Testis (tissue), 2 donors: ENCODE measurements around the gene IFNK.

ENCODE experiments used
- POLR2A ChIP-seq: fragments of 450-650 bp; IDR thresholded peaks from one replicate; pipeline ENCODE4 v1.6.1; 2017; ENCODE audit warnings: antibody characterized with exemption, mild to moderate bottlenecking, moderate library complexity
- TF ChIP-seq, protein P1 (sequence below), 3 experiments: fragments of 450-650 bp in 2 of 3; fragments of 200-600 bp in 1 of 3; sonication (generic) in 1 of 3; IDR thresholded peaks; one replicate each; pipeline ENCODE4 v1.5.1; 2016 to 2019; ENCODE audit warnings: antibody characterized with exemption in 3 of 3, mild to moderate bottlenecking in 2 of 3, moderate library complexity in 1 of 3

DNA sequence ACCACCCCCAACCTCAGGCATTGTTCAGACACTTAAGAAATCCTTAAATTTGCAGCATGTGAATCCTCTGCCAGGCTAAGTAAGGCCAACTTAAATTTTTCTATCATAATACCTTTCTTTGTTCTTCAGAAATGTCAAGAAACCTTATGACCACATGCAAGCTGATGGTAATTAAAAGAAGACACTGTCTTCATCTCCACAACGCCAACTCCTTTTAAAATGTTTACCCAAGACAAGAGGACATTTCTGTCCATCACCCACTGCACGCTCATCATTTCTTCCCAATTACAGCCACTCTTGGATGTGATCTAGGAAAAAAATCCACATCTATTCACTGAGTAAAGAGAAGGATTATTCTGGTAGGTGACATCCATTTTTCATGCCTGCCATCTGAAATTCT lies 6.1 kb upstream of the IFNK start:
- TF ChIP-seq, protein P1, sequence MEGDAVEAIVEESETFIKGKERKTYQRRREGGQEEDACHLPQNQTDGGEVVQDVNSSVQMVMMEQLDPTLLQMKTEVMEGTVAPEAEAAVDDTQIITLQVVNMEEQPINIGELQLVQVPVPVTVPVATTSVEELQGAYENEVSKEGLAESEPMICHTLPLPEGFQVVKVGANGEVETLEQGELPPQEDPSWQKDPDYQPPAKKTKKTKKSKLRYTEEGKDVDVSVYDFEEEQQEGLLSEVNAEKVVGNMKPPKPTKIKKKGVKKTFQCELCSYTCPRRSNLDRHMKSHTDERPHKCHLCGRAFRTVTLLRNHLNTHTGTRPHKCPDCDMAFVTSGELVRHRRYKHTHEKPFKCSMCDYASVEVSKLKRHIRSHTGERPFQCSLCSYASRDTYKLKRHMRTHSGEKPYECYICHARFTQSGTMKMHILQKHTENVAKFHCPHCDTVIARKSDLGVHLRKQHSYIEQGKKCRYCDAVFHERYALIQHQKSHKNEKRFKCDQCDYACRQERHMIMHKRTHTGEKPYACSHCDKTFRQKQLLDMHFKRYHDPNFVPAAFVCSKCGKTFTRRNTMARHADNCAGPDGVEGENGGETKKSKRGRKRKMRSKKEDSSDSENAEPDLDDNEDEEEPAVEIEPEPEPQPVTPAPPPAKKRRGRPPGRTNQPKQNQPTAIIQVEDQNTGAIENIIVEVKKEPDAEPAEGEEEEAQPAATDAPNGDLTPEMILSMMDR (IDR thresholded peaks at IDR 0.05), result no peak
- TF ChIP-seq POLR2A, result no peak
